ENCODE data around the gene GPATCH8.
A peak's percentile ranks its signal among the peaks of the same experiment; 100 is the strongest.

The GPATCH8 gene

DNA sequence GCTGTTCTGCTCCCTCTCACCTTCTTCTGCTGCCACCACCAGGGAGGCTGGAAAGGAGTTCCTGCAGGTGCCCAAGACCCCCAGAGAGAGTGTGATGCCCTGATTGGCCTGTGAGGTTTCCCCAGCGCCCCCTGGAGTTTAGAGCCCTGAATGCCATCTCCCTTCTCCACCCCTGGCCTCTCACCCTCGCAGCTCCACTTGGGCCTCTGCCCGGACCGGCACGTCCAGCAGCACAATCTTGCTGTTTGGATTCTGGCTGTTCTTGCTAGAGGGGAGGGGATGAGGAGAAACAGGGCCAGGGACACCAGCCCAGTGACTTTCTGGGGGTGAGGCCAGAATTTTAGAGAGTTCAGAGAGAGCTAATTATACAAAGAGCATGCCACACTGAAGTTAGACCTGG, 127.1 kb downstream of the GPATCH8 start:
- Histone ChIP-seq H3K79me2 (ENCODE audit: insufficient read depth, low read length) (no peaks in the 10 kb centered on the region), H3K36me3 (ENCODE audit: insufficient read depth, low read length) (no peaks in the 10 kb centered on the region), H3K9me2 (replicated peaks; ENCODE audit: low read depth, low read length) (no peaks in the 10 kb centered on the region), H3K4me3 (ENCODE audit: low read length, poor library complexity, severe bottlenecking) (no peak overlapping the region), H3F3A (ENCODE audit: low read depth) (no peaks in the 10 kb centered on the region), H3K9ac (ENCODE audit: low read depth, low read length, poor library complexity, severe bottlenecking) (no peak overlapping the region), H3K9me3 (ENCODE audit: insufficient read depth, low read depth, low read length) (no peaks in the 10 kb centered on the region), H4K20me1 (ENCODE audit: insufficient read depth, low read length, poor library complexity, severe bottlenecking) (no peaks in the 10 kb centered on the region), H3K4me1 (ENCODE audit: insufficient read depth, low read length, poor library complexity, severe bottlenecking) (no peaks in the 10 kb centered on the region), H3K4me2 (ENCODE audit: low read depth, low read length, poor library complexity, severe bottlenecking) (no peak overlapping the region), H3K27me3 (ENCODE audit: insufficient read depth, low read length, poor library complexity, severe bottlenecking) (no peaks in the 10 kb centered on the region), H2AFZ (ENCODE audit: low read length) (no peak overlapping the region)
- TF ChIP-seq, protein P1, sequence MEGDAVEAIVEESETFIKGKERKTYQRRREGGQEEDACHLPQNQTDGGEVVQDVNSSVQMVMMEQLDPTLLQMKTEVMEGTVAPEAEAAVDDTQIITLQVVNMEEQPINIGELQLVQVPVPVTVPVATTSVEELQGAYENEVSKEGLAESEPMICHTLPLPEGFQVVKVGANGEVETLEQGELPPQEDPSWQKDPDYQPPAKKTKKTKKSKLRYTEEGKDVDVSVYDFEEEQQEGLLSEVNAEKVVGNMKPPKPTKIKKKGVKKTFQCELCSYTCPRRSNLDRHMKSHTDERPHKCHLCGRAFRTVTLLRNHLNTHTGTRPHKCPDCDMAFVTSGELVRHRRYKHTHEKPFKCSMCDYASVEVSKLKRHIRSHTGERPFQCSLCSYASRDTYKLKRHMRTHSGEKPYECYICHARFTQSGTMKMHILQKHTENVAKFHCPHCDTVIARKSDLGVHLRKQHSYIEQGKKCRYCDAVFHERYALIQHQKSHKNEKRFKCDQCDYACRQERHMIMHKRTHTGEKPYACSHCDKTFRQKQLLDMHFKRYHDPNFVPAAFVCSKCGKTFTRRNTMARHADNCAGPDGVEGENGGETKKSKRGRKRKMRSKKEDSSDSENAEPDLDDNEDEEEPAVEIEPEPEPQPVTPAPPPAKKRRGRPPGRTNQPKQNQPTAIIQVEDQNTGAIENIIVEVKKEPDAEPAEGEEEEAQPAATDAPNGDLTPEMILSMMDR (conservative IDR thresholded peaks at IDR 0.05; ENCODE audit: low read length), result peak; percentile 69
- no peak for TF ChIP-seq EZH2phosphoT487 (IDR thresholded peaks at IDR 0.05; ENCODE audit: borderline replicate concordance)

DNA sequence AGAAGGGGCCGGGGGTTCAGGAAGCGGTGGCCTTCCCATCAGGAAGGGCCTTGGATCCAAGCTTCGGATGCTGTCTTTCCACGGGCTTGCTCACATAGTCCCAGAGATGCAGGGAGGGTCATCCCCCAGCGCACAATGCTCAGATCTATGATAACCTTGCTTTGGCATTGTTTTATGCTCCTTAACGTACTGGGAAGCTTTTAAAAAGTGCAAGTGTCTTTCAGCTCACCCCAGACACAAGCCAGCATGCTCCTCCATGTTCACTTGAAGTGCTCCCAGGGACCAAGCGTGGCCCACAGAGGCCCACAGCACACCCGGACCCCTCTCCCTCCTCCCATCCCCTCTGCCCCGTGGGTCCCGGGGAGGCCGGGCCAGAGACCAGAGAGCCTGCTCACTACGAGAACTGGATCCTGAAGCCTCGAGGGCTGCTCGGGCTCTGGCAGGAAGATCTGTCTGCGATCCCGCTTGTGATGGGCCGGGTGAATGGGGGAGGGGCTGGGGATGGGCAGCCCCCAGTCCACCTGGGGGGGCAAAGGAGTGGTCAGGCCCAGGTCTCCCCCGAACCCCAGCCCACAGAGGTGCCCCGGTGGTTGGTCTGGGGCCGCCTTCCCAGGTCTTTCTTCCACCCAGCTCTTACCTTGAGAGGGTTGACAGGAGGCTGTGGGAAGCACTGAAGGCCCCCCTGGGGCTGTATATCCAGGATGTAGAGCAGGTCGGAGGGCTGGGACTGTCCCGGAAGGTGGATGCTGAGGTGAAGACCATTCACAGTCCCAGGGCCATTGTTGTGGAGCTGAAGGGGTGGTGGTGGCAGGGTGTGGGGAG, 127.8 kb downstream of the GPATCH8 start:
- Histone ChIP-seq H4K20me1 (ENCODE audit: insufficient read depth, low read length, poor library complexity, severe bottlenecking) (no peaks in the 10 kb centered on the region), H3K36me3 (ENCODE audit: insufficient read depth, low read length) (no peaks in the 10 kb centered on the region), H3K79me2 (ENCODE audit: insufficient read depth, low read length) (no peaks in the 10 kb centered on the region), H3F3A (ENCODE audit: low read depth) (no peaks in the 10 kb centered on the region), H3K9me3 (ENCODE audit: insufficient read depth, low read depth, low read length) (no peaks in the 10 kb centered on the region), H3K4me1 (ENCODE audit: insufficient read depth, low read length, poor library complexity, severe bottlenecking) (no peaks in the 10 kb centered on the region), H3K27me3 (ENCODE audit: insufficient read depth, low read length, poor library complexity, severe bottlenecking) (no peaks in the 10 kb centered on the region), H3K9ac (ENCODE audit: low read depth, low read length, poor library complexity, severe bottlenecking) (no peak overlapping the region), H3K4me3 (ENCODE audit: low read length, poor library complexity, severe bottlenecking) (no peak overlapping the region), H2AFZ (ENCODE audit: low read length) (no peak overlapping the region), H3K9me2 (replicated peaks; ENCODE audit: low read depth, low read length) (no peaks in the 10 kb centered on the region), H3K4me2 (ENCODE audit: low read depth, low read length, poor library complexity, severe bottlenecking) (no peak overlapping the region)
- no peak for TF ChIP-seq EZH2phosphoT487 (IDR thresholded peaks at IDR 0.05; ENCODE audit: borderline replicate concordance)
- TF ChIP-seq, protein P1 (conservative IDR thresholded peaks at IDR 0.05; ENCODE audit: low read length), result no peak

DNA sequence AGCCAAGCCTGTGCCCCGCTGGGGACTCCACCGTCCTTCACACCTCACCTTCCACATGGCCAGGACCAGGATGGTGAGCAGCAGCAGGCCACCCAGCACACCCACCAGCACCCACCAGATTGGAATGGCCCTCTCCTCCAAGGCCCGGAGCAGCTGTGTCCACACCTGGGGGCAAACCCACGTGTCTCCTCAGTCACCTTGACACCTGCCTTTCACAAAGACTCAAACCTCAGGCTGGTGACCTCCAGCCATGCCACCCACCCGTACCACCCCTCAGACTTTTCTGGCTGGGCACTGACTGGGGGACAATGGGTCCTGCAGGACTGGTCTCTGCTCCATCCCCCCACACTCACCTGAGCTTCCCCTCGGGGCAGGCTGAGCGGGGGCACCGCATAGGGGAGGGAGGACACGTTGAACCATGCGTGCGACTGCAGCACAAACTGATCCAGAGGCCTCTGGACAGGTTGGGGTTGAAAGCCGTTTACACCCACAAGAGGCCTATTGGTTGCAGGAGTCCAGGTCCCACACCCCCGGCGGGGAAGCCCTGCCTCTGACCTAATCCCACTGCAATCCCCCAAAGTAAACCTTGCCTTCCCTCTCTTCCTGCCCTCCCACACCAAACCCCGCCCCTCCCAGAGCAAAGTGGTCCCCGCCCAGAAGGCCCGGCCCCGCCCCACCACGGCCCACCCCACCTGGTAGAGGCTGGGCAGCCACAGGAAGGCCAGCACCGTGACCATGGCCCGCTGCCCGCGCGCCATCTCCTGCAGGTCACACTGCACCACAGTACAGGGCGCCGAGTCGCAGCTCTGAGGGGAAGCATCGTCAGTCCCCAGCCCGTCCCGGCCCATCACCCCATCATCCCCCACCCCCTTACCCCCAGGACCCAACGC, 128.7 kb downstream of the GPATCH8 start:
- H2AFZ ChIP-seq (ENCODE audit: low read length), result no peak overlapping the region
- no peaks in the 10 kb centered on the region for H3K9me2 ChIP-seq (replicated peaks; ENCODE audit: low read depth, low read length)
- H3K79me2 ChIP-seq (ENCODE audit: insufficient read depth, low read length), result no peaks in the 10 kb centered on the region
- H3K4me2 ChIP-seq (ENCODE audit: low read depth, low read length, poor library complexity, severe bottlenecking), result no peak overlapping the region
- no peaks in the 10 kb centered on the region for H3K4me1 ChIP-seq (ENCODE audit: insufficient read depth, low read length, poor library complexity, severe bottlenecking)
- no peak overlapping the region for H3K4me3 ChIP-seq (ENCODE audit: low read length, poor library complexity, severe bottlenecking)
- TF ChIP-seq EZH2phosphoT487 (IDR thresholded peaks at IDR 0.05; ENCODE audit: borderline replicate concordance), result no peak
- no peaks in the 10 kb centered on the region for H3K9me3 ChIP-seq (ENCODE audit: insufficient read depth, low read depth, low read length)
- no peaks in the 10 kb centered on the region for H3F3A ChIP-seq (ENCODE audit: low read depth)
- H3K27me3 ChIP-seq (ENCODE audit: insufficient read depth, low read length, poor library complexity, severe bottlenecking), result no peaks in the 10 kb centered on the region
- H3K9ac ChIP-seq (ENCODE audit: low read depth, low read length, poor library complexity, severe bottlenecking), result no peak overlapping the region
- no peaks in the 10 kb centered on the region for H3K36me3 ChIP-seq (ENCODE audit: insufficient read depth, low read length)
- H4K20me1 ChIP-seq (ENCODE audit: insufficient read depth, low read length, poor library complexity, severe bottlenecking), result no peaks in the 10 kb centered on the region
